ENCODE measurements around the gene GIMAP7.
"Not testable (repeated sequence)": the region's sequence is repeated elsewhere in the genome, so short reads cannot be mapped to it uniquely, and the experiment has no call there.

GIMAP7 gene

DNA sequence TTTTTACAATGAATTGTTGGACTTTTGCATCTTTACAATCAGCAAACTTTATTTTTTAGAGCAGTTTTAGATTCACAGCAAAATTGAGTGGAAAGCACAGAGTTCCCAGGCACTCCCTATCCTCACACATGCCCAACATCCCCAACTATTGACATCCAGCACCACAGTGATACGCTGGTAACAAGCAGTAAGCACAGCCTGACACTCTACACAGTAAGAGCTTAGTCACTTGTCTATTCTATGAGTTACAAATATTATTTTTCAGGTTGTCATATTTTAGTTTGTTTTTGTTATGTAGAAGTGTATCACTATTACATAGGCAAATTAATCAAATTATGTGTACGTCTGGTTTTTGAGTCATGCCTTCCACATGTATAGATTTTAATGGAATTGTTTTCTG is 27.0 kb upstream of the GIMAP7 start:
- no peak overlapping the region for H3K4me3 ChIP-seq (ENCODE audit: low read length)
- TF ChIP-seq ZNF274 (IDR thresholded peaks at IDR 0.05; ENCODE audit: low read depth, low read length): no peak

DNA sequence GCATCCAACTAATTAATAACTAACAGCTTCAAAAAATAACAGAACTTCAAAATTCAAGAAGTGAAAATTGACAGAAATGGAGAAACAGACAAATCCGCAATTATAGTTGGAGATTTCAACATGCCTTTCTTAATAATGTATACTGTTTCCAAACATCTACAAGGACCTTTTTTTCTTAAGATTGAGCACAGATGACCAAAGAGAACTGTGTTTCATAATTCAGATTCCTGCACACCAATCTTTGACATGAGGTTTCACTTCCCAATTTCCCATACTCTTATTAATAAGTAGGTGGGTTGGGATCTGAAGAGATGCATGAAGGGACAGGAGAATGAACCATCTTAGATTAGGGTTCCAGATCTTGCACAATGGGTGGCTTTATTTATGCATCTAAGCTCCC is 24.9 kb upstream of the GIMAP7 start:
- no peak for TF ChIP-seq ZNF274 (IDR thresholded peaks at IDR 0.05; ENCODE audit: low read depth, low read length)
- H3K4me3 ChIP-seq (ENCODE audit: low read length): no peak overlapping the region

GRCh38 chr7:150493442-150493841 is 21.2 kb upstream of the GIMAP7 start:
- not testable (repeated sequence) for H3K4me3 ChIP-seq (ENCODE audit: low read length)

- no peak overlapping the region for H3K4me3 ChIP-seq (ENCODE audit: low read length)
- no peak for TF ChIP-seq ZNF274 (IDR thresholded peaks at IDR 0.05; ENCODE audit: low read depth, low read length)
These were observed 12.2 kb upstream of the GIMAP7 start for GRCh38 chr7:150502519-150502918.

DNA sequence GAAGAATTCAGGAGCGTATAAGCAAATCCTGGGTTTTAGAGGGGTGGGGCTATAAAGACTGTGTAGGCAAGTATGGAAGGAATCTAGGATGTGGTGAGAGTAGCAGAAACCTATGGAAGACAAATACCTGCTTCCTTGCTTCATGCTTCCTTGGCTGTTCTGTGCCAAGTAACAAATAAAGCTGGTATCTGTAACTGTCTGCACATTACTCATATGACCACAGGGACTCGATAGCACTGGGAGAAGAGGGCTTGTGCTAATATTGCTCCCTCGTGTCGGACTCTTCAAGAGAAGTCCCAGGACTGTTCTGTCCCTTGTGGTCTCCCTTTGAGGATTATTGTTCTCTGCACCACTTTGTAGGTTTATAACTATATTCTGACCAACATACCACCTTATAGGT is 11.5 kb upstream of the GIMAP7 start:
- no peak for TF ChIP-seq ZNF274 (IDR thresholded peaks at IDR 0.05; ENCODE audit: low read depth, low read length)
- no peak overlapping the region for H3K4me3 ChIP-seq (ENCODE audit: low read length)

DNA sequence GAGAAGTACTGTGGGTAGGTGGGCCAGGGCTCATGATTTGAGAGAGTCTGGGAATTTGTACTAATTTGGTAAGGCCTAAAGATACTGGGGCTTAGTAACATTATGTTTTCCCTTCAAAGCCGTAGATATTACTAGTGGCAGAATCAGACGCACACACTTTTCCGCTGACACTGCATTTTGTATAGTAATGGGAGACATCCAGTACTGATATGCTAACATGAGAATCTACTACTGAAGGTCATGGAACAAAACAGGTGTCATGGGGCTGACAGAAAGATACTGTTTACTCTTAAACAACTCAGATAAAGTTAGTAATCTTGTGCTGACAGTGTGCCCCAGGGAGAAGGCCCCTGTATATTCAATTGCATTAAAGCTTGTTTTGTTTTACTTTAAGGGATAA is 11.1 kb upstream of the GIMAP7 start:
- H3K4me3 ChIP-seq (ENCODE audit: low read length): no peak overlapping the region
- no peak for TF ChIP-seq ZNF274 (IDR thresholded peaks at IDR 0.05; ENCODE audit: low read depth, low read length)

GRCh38 chr7:150507947-150508602 is 6.6 kb upstream of the GIMAP7 start:
- TF ChIP-seq ZNF274 (IDR thresholded peaks at IDR 0.05; ENCODE audit: low read depth, low read length): no peak
- H3K4me3 ChIP-seq (ENCODE audit: low read length): no peak overlapping the region

GRCh38 chr7:150511048-150511447 is 3.6 kb upstream of the GIMAP7 start:
- H3K4me3 ChIP-seq (ENCODE audit: low read length): no peak overlapping the region
- TF ChIP-seq ZNF274 (IDR thresholded peaks at IDR 0.05; ENCODE audit: low read depth, low read length): no peak

GRCh38 chr7:150513758-150514157 is 914 bp upstream of the GIMAP7 start:
- TF ChIP-seq ZNF274 (IDR thresholded peaks at IDR 0.05; ENCODE audit: low read depth, low read length): no peak
- H3K4me3 ChIP-seq (ENCODE audit: low read length): no peak overlapping the region

- peak overlapping the region; percentile 82; the same call in 1 of the 2 replicates for H3K4me3 ChIP-seq (ENCODE audit: low read length)
- no peak for TF ChIP-seq ZNF274 (IDR thresholded peaks at IDR 0.05; ENCODE audit: low read depth, low read length)
These were observed 826 bp downstream of the GIMAP7 start for GRCh38 chr7:150515248-150516147.

- H3K4me3 ChIP-seq (ENCODE audit: low read length): no peak overlapping the region
- no peak for TF ChIP-seq ZNF274 (IDR thresholded peaks at IDR 0.05; ENCODE audit: low read depth, low read length)
These were observed 2.5 kb downstream of the GIMAP7 start for GRCh38 chr7:150516956-150517745.

DNA sequence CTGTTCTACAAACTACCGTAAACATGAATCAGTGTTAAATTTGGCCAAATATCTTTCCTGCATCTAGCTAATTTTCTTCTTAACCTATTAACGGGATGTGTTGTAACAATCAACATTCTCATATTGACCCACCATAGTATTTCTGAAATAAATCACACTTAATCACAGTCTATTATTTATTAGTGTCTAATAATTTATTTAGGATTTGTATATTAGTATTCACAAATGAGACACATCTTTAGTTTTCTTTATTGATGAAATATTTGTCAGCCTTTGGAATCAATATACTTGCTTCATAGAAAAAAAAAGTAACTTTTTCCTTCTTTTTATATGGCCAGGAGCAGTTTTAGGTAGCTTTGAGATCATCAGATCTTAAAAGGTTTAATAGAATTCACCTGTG is 4.6 kb downstream of the GIMAP7 start:
- no peak for TF ChIP-seq ZNF274 (IDR thresholded peaks at IDR 0.05; ENCODE audit: low read depth, low read length)
- H3K4me3 ChIP-seq (ENCODE audit: low read length): no peak overlapping the region

DNA sequence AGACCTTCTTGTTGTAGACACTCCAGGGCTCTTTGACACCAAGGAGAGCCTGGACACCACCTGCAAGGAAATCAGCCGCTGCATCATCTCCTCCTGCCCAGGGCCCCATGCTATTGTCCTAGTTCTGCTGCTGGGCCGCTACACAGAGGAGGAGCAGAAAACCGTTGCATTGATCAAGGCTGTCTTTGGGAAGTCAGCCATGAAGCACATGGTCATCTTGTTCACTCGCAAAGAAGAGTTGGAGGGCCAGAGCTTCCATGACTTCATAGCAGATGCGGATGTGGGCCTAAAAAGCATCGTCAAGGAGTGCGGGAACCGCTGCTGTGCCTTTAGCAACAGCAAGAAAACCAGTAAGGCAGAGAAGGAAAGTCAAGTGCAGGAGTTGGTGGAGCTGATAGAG is 5.5 kb downstream of the GIMAP7 start:
- no peak for TF ChIP-seq ZNF274 (IDR thresholded peaks at IDR 0.05; ENCODE audit: low read depth, low read length)
- no peak overlapping the region for H3K4me3 ChIP-seq (ENCODE audit: low read length)

DNA sequence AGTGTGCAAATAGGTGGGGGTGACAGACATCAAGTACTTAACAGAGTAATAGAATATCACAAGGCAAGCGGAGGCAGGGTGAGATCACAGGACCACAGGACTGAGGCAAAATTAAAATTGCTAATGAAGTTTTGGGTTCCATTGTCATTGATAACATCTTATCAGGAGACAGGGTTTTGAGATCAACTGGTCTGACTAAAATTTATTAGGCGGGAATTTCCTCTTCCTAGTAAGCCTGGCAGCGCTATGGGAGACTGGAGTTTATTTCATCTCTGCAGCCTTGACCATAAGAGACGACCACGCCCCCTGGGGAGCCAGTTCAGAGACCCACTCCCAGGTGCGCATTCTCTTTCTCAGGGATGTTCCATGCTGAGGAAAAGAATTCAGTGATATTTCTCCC is 8.3 kb downstream of the GIMAP7 start:
- H3K4me3 ChIP-seq (ENCODE audit: low read length): not testable (repeated sequence)

DNA sequence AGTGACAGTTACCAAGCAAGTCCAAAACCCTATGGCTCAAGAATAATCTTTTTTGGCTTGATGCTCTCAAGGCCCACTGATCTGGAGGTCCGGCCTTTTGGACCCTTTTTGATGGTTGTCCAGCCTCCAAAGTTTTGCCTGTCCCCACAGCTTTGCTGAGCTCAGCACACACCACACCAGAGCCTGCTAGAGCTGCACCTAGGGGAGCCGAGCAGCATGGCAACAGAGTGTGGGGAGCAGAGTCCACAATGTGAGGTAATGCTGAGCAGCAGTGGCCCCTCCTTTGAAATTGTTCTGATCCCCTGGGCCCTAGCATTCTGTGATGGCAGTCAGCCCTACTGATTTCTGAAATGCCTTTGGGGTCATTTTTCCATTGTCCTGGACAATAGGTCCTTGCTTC is 9.3 kb downstream of the GIMAP7 start:
- H3K4me3 ChIP-seq (ENCODE audit: low read length): no peak overlapping the region
- no peak for TF ChIP-seq ZNF274 (IDR thresholded peaks at IDR 0.05; ENCODE audit: low read depth, low read length)

Data from GM08714 (cell line).